Measurements from ENCODE around the gene CARMIL1.

The CARMIL1 gene

DNA sequence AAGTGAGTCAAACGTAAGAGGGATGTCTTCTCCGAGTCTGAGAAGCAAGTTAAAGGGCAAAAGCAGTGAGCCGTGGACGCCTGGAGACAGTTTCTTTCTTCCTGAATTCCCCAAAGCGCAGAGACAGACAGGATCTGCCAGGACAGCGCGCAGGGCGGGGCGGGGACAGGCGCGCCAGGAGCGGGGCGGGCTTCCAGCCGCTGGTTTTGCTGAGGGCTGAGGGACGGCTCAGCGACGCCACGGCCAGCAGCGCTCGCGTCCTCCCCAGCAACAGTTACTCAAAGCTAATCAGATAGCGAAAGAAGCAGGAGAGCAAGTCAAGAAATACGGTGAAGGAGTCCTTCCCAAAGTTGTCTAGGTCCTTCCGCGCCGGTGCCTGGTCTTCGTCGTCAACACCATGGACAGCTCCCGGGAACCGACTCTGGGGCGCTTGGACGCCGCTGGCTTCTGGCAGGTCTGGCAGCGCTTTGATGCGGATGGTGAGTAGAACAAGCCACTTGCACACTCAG, 372.9 kb downstream of the CARMIL1 start, which contains the start of gene SCGN:
Gene SCGN (plus strand): TSS at position 209 of the 509 bp plus-strand sequence. CDS start 189 bp downstream, at position 398.
- H3K36me3 ChIP-seq = no peaks in the 10 kb centered on the region
- H3K9me3 ChIP-seq = no peaks in the 10 kb centered on the region
- no peaks in the 10 kb centered on the region for H3K4me1 ChIP-seq (ENCODE audit: control insufficient read depth in 1 of 2, insufficient read depth in 1 of 2, low read depth in 1 of 2, low read length in 1 of 2)
- no peak within 1 kb of the TSS for H3K27ac ChIP-seq
- TF ChIP-seq, protein P1, sequence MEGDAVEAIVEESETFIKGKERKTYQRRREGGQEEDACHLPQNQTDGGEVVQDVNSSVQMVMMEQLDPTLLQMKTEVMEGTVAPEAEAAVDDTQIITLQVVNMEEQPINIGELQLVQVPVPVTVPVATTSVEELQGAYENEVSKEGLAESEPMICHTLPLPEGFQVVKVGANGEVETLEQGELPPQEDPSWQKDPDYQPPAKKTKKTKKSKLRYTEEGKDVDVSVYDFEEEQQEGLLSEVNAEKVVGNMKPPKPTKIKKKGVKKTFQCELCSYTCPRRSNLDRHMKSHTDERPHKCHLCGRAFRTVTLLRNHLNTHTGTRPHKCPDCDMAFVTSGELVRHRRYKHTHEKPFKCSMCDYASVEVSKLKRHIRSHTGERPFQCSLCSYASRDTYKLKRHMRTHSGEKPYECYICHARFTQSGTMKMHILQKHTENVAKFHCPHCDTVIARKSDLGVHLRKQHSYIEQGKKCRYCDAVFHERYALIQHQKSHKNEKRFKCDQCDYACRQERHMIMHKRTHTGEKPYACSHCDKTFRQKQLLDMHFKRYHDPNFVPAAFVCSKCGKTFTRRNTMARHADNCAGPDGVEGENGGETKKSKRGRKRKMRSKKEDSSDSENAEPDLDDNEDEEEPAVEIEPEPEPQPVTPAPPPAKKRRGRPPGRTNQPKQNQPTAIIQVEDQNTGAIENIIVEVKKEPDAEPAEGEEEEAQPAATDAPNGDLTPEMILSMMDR (IDR thresholded peaks at IDR 0.05) = no peak
- H3K4me3 ChIP-seq (ENCODE audit: low read depth in 1 of 2, low read length in 1 of 2) = no peak within 1 kb of the TSS
- H3K27me3 ChIP-seq = peaks cover 86% of the 10 kb centered on the region

DNA sequence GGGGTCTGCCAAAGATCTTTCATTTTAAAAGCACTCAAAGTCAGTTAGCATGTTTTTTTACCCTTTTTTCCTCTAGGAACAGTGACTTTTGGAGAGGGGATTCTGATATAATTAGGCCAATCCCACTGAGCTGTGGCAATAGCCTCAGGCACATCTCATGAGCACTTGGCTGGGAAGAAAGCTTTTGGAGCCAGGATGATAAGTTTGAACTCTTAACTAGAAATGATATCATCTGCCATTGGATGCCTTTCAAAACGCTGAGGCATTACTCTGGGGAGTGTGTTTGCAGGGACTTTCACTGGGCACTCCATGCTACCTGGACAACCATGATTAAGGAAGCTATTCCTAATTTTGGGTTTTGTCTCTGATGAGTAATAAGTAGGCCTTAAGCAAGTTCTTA, 376.5 kb downstream of the CARMIL1 start:
- Histone ChIP-seq H3K27ac (no peak overlapping the region), H3K9me3 (no peaks in the 10 kb centered on the region), H3K4me3 (ENCODE audit: low read depth in 1 of 2, low read length in 1 of 2) (no peak overlapping the region), H3K27me3 (peaks cover 55% of the 10 kb centered on the region), H3K36me3 (no peaks in the 10 kb centered on the region), H3K4me1 (ENCODE audit: control insufficient read depth in 1 of 2, insufficient read depth in 1 of 2, low read depth in 1 of 2, low read length in 1 of 2) (no peaks in the 10 kb centered on the region)
- TF ChIP-seq, protein P1 (IDR thresholded peaks at IDR 0.05) = no peak

DNA sequence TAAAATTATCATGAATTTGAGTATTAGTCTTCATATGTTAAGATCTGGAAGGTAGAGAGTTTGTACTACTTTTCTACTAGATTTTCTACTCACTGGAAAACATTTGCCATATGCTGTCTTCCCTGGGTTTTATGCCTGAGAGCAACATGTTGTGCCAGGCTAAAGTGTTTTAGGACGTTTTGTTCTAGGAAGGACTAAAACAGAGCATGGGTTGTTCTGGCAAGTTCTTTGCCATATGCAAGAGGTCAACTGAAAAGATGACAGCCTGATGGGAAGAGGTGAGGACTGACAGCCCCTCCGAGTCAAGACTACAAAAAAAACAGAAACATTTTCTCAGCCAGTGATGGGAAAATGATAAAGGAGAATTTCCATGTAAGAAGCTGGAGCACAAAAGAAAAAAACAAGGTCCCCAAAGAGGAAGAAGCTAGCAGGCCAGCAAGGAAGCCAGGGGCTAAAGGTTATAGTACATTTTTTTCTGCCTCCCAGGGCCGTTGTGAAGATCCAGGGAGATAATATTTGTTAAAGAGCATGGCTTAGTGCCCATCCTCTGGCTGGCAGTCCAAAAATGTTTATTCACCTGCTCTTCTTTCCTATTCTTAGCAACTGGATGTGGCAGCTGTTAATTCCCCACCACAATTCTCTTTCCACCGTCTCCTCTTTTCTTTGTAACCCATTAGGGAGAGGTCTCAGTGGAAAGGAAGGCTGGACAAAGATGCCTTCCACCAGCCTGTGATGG, 380.6 kb downstream of the CARMIL1 start:
- no peak overlapping the region for H3K27ac ChIP-seq
- peaks cover 34% of the 10 kb centered on the region for H3K27me3 ChIP-seq
- TF ChIP-seq, protein P1 (IDR thresholded peaks at IDR 0.05) = no peak
- no peaks in the 10 kb centered on the region for H3K9me3 ChIP-seq
- no peaks in the 10 kb centered on the region for H3K4me1 ChIP-seq (ENCODE audit: control insufficient read depth in 1 of 2, insufficient read depth in 1 of 2, low read depth in 1 of 2, low read length in 1 of 2)
- H3K4me3 ChIP-seq (ENCODE audit: low read depth in 1 of 2, low read length in 1 of 2) = no peak overlapping the region
- H3K36me3 ChIP-seq = no peaks in the 10 kb centered on the region

DNA sequence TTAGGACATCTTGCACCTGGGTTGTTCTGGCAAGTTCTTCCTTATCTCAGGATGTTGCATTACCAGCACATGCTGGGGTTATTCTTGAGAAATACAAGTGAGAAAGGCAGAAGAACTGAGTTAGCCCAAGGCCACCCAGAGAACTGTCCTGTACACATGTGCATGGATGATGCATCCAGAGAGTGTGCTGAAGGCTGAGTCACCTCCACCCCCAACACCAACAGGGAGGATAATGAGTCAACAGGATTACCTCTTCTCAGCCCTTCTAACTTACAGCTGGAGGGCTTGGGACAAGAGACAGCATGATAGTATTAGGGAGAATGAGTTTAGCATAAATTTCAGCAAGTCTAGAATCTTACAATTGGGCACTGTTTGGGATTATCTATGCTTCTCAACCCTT, 381.3 kb downstream of the CARMIL1 start:
- Histone ChIP-seq H3K4me3 (ENCODE audit: low read depth in 1 of 2, low read length in 1 of 2) (no peak overlapping the region), H3K27me3 (peaks cover 35% of the 10 kb centered on the region), H3K4me1 (ENCODE audit: control insufficient read depth in 1 of 2, insufficient read depth in 1 of 2, low read depth in 1 of 2, low read length in 1 of 2) (no peaks in the 10 kb centered on the region), H3K9me3 (no peaks in the 10 kb centered on the region), H3K36me3 (no peaks in the 10 kb centered on the region), H3K27ac (no peak overlapping the region)
- TF ChIP-seq, protein P1 (IDR thresholded peaks at IDR 0.05) = no peak

DNA sequence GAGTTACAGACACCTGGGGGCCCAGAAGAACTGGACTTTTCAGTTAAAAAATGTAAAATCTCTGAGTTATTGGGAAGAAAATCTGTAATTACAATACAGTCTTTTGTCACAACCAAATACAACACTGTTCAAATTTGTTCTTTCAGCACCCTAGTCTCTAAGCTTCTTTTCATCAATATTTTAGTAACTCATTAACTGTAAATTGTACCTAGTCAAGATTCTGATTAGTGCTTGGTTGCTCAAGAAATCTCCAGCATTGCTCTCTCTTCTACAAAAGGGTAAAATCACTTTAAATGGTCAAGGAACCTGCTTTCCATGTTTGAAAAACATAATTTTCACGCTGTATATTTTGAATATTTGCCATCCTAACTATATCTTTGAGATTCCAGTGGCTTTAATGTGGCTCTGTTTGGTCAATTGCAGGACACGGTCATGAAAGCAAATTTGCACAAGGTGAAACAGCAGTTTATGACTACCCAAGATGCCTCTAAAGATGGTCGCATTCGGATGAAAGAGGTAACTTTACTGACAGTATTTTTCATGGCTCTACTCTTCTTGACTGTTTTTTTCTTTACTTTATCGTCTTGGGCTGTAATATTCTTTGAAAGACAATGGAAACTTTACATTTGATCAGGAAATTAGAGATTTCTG, 382.1 kb downstream of the CARMIL1 start:
- TF ChIP-seq, protein P1 (IDR thresholded peaks at IDR 0.05) = no peak
- Histone ChIP-seq H3K4me3 (ENCODE audit: low read depth in 1 of 2, low read length in 1 of 2) (no peak overlapping the region), H3K4me1 (ENCODE audit: control insufficient read depth in 1 of 2, insufficient read depth in 1 of 2, low read depth in 1 of 2, low read length in 1 of 2) (no peaks in the 10 kb centered on the region), H3K9me3 (no peaks in the 10 kb centered on the region), H3K36me3 (no peaks in the 10 kb centered on the region), H3K27me3 (peaks cover 33% of the 10 kb centered on the region), H3K27ac (no peak overlapping the region)

Measured in neutrophil (primary cell).